GM21529 (cell line): ENCODE results near the gene RGS6.
"Not testable (repeated sequence)": the region's sequence is repeated elsewhere in the genome, so short reads cannot be mapped to it uniquely, and the experiment has no call there.

ENCODE experiments used
- ATAC-seq: cut with Tn5 transposase; IDR thresholded peaks from one replicate; pipeline ENCODE4 v1.9.1; 2021; ENCODE audit not compliant: unreplicated experiment

Gene RGS6

DNA sequence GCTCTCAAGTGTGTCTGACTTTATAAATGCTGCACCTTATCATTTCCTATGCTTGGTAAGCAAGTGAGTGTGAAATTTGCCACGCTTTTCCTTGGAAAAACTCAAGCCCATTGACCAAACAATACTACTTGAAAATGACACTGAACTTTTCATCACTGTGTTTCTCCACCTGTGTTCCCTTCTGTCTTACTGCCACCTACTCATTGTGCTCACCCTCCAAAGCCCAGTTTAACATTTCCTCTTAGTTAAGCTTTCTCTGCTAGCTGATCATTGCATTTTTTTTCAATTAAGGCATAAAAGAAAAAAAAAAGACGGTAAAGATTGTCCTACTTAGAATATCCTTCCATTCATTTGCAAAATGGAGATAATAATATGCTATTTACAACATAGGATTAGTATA lies 516.0 kb downstream of the RGS6 start:
- no peak for ATAC-seq

DNA sequence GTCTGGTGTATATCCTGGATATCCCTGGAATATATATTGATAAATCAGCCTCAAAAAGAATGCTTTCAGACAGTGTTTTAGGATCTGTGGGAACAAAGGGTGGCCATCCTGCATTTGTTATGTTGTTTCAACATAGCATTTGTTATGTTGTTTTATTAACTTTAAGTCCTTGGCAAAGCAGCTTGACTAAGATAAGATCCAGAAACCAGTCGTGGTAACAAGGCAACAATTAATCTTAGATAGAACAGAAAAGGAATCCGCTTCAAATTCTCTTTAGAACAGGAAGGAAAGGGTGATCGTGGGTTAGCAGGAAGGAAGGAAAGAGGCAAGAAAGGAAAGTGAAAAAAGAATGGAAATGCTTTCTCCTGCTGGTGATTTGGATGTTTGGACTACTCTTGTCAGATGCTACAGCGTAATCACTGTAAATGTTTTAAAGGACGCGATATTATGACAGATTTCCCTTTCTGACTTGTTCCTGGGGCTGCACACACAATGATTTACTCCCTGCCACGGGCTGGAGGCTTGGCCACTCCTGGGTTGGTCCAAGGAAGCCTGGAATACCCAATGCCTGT lies 518.3 kb downstream of the RGS6 start:
- no peak for ATAC-seq

DNA sequence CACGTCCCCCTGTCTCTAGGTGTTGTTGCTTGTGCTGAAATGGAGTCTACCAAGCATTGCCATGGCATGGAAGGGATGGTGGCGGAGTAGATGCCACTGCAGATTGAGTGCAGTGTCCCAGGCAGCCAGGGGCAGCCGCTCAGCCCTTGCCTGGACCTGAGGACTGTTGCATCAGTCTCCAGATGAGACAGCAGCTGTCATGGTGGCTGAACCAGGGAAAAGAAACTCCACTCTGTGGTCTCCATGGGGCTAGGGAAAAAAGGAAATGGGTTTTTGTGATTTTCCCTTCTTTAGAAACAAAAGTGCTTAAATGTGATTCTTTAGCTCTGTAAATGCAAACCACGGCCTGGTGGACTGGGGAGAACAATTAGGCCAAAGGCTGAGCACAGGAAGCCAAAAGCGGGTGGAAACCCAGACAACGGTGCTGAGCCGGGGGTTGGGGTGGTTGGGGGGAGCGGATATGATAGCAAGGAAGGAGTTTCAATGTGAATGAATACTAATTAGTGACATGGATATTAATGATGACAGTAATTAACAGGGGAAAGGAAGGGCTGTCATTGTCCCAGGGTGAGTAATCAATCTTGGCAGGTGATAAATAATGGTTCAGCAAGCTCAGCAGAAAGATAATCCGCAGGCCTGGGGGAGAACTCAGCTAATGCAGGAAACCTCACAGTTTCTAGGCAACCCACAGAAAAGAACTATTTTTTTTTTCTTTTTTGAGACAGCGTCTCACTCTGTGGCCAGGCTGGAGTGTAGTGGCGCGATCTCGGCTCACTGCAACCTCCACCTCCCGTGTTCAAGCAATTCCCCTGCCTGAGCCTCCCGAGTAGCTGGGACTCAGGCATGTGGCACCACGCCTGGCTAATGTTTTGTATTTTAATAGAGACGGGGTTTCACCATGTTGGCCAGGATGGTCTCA lies 519.1 kb downstream of the RGS6 start:
- ATAC-seq: peak; percentile 73

DNA sequence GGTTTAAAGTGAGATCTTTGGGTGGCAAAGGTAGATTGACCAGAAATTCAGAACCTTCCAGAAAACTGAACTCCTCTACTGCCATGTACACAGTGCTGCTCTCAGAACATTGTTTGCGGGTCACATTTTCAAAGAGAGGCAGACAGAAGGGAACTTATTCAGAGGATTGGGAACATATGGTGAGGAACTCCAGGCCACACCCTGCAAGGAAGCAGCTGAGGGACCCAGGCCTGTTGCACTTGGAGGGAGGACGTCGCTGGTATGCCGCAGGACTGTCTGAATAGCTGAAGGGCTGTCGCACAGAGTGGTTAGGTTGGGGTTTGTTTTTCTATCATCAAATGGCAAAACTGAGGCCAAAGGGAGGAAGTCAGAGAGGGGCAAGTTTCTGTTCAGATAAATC lies 520.5 kb downstream of the RGS6 start:
- no peak for ATAC-seq

DNA sequence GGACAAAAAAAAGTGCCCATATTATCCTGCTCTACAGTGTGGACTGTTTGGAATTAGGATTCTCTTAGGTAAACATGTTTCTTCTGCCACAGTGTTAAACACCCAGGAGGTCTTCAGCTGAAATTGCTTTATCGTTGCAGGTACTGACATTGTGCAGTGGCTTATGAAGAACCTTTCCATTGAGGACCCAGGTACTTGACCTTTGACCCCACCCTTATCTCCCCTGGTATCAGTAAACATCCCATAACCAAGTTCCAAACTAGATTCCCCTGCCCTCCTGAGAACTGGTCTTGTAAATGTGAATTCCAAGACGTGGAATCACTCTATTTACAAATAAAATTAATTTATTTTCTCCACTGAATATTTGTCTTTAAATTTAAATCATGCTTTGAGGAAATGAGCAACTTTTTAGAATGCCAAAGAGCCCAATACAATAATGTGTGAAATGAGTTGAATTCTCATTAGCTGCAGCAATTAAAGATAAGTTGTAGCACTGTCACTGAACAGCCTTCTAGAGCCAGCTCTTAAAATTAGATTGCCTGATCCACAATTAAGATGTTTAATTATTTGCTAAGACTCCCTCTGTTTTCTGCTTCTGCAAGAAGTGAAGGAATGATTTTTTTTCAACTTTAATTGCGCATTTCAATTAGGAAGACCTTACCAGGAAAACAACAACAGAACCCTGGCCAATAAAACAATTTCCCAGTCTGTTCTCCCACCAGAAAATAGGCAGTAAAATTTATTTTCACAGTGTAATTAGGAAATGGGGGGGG lies 522.3 kb downstream of the RGS6 start:
- no peak for ATAC-seq

DNA sequence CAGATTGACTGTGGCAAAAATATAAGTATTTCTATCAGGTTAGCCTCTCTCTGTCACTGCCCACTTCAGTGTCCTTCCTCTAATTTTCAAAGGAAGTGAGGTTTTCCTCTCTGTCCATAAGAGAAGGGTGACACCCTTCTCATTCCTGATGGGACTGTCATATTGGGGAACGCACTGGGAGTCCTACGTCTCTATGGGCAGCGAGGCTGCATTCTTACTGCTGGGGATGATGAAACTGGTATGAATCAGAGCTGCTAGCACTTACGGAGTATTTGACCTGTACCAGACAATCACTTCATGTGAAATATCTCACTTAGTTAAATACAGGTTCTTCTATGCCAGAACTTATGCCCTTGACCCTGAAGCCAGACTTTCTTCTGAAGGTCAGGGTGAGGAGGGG lies 525.4 kb downstream of the RGS6 start:
- no peak for ATAC-seq

DNA sequence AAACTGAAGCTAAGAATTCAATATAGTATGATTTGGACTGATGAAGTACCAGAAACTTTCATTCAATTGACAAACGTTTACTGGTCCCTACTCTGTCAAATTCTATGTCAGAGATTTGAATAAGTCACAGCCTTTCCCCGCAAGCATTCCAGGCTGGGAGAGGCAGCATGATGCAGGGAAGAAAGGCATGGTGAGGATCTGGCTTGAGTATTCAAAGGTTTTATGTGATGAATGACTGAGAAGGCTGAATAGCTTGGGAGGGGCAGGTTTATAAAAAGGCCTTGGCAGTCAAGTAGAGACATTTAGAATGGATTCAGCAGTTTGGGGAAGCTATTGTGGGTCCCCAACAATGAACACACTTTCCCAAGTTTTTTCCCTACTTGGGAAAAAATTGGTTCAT lies 529.8 kb downstream of the RGS6 start:
- no peak for ATAC-seq

DNA sequence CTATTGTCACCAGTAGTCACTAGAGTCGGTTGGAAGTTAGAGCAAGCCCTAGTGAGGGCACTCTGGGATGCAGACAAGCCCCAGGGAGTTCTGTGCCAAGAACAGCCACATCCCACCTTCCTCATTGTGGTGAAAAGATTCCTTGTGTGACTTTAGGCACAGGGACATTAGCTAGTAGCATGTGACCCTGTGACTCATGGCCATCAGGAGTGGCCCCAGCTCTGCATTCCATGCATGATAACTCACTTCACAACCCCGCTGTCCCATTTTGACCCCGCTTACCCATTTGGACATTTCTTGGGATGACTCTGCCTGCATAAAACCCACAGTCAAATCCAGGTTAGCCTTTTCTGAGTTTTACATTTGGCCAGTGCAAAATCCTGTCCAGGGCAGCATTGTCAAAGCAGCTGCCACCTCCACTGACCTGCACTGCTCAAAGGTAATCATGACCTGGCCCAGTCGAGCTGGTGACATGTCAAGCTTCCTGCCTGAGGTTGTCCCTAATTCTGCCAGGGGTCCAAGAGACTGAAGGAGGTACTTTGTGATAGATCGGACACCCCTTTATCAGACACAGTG lies 531.1 kb downstream of the RGS6 start:
- no peak for ATAC-seq

DNA sequence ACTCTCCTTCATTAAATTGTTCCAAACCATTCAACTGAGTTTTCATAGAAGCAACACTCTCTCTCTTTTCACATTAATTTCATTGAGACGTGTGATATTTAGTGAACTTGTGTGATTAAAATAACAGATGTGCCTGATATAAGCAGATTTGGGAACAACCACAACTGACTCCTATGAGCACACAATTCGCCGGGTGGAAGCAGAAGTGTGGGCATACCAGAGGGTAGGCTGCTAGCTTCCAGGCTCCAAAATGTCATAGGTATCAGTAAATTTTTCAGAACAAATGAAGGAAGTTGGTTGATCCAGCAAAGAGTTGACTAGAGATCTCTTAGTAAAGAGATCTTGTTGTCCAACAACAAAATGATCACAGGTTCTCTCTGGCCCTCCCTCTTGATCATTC lies 532.0 kb downstream of the RGS6 start:
- ATAC-seq: no peak

DNA sequence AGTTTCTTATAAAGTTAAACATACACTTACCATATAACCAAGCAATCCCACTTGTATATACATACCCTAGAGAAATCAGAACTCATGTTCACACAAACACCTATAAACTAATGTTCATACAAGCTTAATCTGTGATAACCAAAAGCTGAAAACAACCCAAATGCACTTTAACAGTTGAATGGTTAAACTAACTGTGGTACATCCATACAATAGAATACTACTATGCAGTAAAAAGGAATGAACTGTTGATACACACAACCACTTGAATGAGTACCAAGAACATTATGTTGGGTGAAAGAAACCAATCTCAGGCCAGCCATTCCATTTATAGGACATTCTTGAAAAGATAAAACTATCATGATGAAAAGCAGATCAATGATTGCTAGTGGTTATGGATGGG lies 534.1 kb downstream of the RGS6 start:
- ATAC-seq: no peak

DNA sequence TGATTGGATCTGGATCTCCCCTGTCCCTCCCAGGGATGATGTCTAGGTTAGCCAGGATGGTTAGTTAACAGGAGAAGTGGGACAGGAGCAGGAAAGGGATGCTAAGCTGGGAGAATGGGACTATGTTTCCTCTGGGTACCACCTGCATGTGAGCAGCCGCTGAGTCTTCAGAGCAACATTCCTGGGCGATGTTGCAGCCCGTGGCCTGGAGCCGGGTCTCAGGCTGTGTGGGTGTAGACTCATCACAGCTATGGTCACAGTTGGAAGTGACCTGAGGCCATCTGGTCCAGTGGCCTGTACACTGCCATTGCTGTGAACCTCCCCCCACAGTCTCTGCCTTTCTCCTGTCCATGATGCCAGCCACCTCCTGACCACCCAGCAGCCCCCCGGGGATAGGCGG lies 539.1 kb downstream of the RGS6 start:
- no peak for ATAC-seq

DNA sequence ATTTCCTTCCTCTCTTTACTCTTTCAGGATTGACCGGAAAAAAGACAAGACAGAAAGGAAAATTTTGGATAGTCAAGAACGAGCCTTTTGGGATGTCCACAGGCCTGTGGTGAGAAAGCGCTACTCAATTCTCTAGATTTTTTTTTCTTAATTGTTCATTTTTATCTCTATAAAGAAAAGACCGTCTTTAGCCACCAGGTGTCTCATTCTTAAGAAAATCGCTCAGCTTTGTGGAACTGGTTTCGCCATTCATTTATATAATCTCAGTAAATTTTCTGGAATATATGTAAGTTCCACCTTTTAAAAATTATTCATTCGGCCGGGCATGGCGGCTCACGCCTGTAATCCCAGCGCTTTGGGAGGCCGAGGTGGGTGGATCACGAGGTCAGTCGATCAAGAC lies 540.6 kb downstream of the RGS6 start:
- no peak for ATAC-seq

DNA sequence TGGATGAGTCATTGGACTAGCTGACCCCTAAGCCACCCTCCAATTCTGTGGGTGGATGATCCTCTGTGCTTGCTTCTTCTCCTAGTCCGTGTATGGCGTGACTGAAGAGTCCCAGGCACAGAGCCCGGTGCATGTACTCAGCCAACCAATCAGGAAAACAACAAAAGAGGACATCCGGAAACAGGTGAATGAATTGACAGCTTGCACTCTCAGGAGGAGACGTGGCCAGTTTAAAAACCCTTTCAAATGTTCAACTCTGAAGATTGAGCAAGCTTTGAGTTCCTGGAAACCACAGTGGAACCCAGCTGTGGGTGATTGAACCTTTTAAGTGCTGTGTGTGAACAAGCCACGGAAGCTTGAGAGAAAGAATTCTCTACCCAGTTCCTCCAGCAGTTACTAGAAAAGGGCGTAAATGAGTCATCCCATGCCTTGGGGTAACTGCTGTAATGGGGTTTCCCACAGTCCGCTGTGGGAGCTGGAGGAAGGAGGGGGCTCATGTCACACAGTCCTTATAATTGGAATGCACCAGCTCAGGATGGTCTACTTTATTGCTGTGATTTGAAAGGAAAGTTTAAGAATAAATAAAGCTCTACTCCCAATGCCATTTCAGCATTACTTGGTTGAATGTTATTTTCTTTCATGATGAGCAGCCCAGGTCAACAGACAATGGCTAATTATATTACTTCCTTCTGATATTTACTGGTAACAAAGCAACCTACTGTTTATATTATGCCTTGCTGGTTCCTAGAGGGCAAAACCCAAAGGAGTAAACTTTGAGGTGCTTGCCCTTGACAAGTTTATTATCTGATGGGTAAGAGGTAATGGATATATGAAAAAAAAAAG lies 544.6 kb downstream of the RGS6 start:
- ATAC-seq: peak; percentile 87

DNA sequence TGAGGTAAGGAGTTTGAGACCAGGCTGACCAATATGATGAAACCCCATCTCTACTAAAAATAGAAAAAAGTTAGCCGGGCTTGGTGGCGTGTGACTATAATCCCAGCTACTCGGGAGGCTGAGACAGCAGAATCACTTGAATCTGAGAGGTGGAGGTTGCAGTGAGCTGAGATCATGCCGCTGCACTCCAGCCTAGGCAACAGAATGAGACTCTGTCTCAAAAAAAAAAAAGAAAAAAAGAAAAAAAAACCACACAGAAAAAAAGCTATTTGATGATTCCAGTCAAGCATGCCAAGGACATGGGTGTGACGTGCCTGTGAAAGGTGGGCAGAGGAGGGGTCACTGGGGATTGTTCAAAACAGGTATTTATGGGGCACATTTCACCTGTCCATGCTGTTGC lies 545.3 kb downstream of the RGS6 start:
- ATAC-seq: not testable (repeated sequence)

DNA sequence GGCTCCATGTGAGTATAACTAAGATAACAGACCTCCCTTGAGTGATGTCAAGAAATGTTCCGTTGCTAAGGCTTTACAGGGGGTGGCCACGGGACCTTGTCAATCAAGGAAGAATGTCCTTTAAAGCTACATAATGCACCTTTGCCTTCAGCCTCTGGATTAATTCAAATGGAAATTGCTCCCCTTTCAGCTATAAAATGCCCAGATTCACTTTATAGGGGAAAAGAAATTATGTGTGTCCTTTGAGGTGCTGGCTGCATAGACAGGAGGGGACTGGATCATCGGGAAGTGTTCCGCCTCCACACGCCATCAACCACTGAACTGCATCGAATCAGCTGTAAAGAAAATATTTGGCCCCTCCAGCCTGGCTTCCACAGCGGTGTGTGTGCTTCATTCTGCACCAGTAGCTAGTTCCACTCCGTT lies 546.3 kb downstream of the RGS6 start:
- no peak for ATAC-seq

DNA sequence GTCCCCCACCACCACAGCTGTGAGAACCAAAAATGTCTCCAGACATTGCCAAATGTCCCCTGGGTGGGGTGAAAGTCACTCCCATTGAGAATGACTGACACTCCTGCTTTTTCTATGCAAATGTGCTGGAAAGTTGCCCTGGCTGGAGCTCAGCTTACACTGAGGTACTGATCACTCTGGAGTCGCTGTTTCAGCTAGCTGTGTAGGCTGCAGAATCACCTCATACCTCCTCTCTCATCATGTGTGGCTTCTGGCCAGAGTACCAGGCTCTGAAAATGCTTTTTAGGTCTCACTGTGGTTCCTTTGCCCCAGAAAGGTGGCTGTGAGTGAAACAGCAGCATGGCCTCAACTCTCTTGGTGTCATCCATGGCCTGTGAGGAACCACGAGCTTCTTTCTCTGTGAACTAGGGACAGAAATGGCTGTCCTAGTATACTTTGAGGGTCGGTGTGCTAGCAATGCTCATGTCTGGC lies 547.3 kb downstream of the RGS6 start:
- no peak for ATAC-seq

DNA sequence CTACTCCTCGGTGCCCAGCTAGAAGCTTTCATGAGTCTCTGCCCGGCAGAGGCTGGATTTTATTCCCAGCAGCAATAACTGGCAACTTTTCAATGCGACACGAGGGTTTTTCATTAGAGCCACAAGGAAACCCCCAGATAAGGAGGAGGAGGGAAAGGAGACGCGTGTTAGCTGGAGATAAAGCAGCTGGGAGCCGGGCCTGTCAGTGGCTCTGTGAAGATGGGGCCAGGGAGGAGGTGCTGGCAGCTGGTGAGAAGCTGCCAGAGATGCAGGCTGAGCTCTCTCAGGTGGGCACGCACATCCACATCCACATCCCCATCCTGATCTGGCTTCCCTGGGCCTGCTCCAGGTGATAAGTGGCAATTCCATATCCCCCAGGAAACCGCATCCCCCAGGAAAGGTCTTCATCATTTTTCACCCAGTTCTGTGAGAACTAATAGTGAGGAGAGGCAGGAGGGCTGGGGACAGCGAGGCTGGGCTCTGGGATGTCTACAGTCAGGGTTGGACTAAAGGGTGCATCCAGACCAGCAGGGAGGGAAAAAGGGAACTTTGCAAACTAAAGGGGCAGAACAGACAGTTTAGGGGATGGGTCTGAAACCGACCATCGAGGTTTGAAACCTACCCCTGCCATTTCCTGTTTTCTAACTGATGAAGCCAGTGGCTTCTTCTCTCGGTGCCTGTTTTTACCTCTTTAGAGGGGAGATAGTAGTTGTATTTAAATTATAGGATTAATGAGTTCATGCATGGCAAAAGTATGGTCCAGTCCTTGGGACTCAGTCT lies 548.4 kb downstream of the RGS6 start:
- no peak for ATAC-seq

DNA sequence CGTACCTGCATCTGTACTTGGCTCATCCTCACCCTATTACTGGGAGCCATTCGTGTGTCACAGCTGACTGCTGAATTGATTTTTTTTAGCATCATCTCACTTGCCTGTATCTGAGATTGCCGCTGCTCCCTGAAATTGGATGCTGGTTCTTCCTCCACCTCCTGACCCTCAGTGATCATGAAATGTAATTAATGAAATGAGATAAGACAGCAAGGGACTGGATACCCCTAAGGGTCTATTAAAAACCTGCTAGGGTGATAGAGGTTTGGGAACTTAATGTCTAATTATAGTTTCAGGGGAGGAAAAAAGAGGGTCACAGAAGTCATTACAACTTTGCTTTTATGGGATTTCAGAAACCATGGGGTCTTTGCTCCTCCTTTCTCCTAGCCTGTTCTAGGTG lies 551.1 kb downstream of the RGS6 start:
- ATAC-seq: no peak

DNA sequence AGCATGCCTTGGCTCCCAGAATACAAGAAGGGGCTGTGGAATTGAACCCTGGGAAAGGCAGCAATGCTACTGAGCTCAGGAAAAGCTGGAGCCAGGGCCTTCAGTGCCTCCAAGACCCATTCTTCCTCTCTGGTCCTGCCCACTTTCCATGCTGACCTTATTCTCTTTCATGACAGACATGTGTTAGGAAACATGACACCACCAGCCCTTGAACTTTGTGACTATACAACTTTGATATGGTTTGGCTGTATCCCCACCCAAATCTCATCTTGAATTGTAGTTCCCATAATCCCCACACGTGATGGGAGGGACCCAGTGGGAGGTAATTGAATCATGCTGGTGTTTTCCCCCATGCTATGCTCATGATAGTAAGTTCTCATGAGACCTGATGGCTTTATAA lies 553.5 kb downstream of the RGS6 start:
- ATAC-seq: no peak

DNA sequence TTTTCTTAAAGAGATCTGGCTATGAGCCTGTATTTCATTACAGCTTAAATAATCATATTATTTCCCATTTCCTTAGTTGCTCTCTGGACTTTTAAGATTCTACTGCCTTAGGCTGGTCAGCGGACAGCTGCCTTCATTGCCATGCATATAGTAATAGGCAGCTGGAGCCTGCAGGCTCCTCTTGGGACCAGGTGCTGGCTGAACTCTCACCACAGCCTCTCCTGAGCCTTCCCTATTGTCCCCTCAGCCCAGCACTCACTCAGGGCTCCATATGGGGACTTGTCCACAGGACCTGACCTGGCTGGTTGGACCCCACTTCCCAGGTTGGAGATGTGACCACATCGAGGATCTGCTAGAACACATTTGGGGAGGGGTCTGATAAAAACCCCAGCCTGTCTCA lies 556.3 kb downstream of the RGS6 start:
- no peak for ATAC-seq
